Breast epithelium (tissue), 4 donors: ENCODE data around the gene GORASP2. TPM values are rescaled to one million over a fixed set of nuclear protein-coding genes. Genes with fewer than 3 reads are reported as not detected.
"Not testable (repeated sequence)": the region's sequence is repeated elsewhere in the genome, so short reads cannot be mapped to it uniquely, and the experiment has no call there.

Source experiments
- DNase-seq, 2 donors: peaks; one replicate each; pipeline ENCODE4 v3.0.0-alpha.2; 2019; ENCODE audit warnings: low spot score in 2 of 2
- H3K27ac ChIP-seq, 2 donors: fragments of 200-600 bp; sonication (generic) in 1 of 2; one replicate each; pipeline ENCODE4 v1.5.1; 2016 to 2019; ENCODE audit warnings: mild to moderate bottlenecking in 1 of 2
- H3K27me3 ChIP-seq, 2 donors: fragments of 200-600 bp; sonication (generic) in 1 of 2; one replicate each; pipeline versions ENCODE4 v1.5.1 to v1.6.0; 2017 to 2019; ENCODE audit warnings: control low read depth in 1 of 2, mild to moderate bottlenecking in 1 of 2
- H3K36me3 ChIP-seq: fragments of 200-600 bp; one replicate; pipeline ENCODE4 v1.5.1; 2019
- H3K4me1 ChIP-seq, 2 donors: fragments of 200-600 bp; sonication (generic); one replicate each; pipeline ENCODE4 v1.5.1; 2016 to 2019; ENCODE audit warnings: control low read depth in 1 of 2
- H3K4me3 ChIP-seq, 3 donors: fragments of 200-600 bp; sonication (generic); 1 replicate in 2 of 3; 2 replicates in 1 of 3; pipeline ENCODE4 v1.5.1; 2016 to 2019; ENCODE audit warnings: mild to moderate bottlenecking in 3 of 3, moderate library complexity in 2 of 3
- H3K9me3 ChIP-seq, 2 donors: fragments of 200-600 bp; sonication (generic) in 1 of 2; one replicate each; pipeline ENCODE4 v1.5.1; 2016 to 2019; ENCODE audit warnings: control low read depth in 1 of 2
- CTCF ChIP-seq, 3 donors: fragments of 450-650 bp; IDR thresholded peaks; one replicate each; pipeline ENCODE4 v1.5.1; 2016 to 2017; ENCODE audit warnings: antibody characterized with exemption in 3 of 3, mild to moderate bottlenecking in 3 of 3, moderate library complexity in 3 of 3
- POLR2A ChIP-seq: fragments of 450-650 bp; IDR thresholded peaks from one replicate; pipeline ENCODE4 v1.6.1; 2016; ENCODE audit warnings: antibody characterized with exemption, mild to moderate bottlenecking, moderate library complexity
- POLR2AphosphoS5 ChIP-seq, 3 donors: sonication (generic); formaldehyde crosslinking; IDR thresholded peaks; one replicate each; pipeline ENCODE4 v1.6.1; 2017; ENCODE audit warnings: antibody characterized with exemption in 3 of 3
- intact Hi-C: fragments of 100-400 bp; cut with DNase I; formaldehyde crosslinking; loops from one replicate; pipeline ENCODE4 v1.15.1; 2023; ENCODE audit warnings: low total_unique reads
- total RNA-seq, 3 donors: library from RNA; depleted of rRNA; stranded (reverse); fragments of >200 nt; gene quantifications; one replicate each; pipeline ENCODE4 v1.1.0, GENCODE V29; 2016

Gene GORASP2
- total RNA-seq, 3 donors from 2014 or later, result 31.4 to 56.5 (median 45.2) TPM

GRCh38 chr2:170917219-170917913 is 11.7 kb upstream of the GORASP2 start:
- no peaks in the 10 kb centered on the region for H3K4me1 ChIP-seq
- peaks cover 46 to 47% of the 10 kb centered on the region in 2 donors for H3K9me3 ChIP-seq
- H3K36me3 ChIP-seq, result no peaks in the 10 kb centered on the region
- H3K27ac ChIP-seq, result no peak overlapping the region
- H3K27me3 ChIP-seq, result no peaks in the 10 kb centered on the region
- intact Hi-C loops, result no loop called here
- H3K4me3 ChIP-seq, result no peak overlapping the region
- no peak for DNase-seq
- TF ChIP-seq POLR2AphosphoS5 (IDR thresholded peaks at IDR 0.05), result no peak
- no peak for TF ChIP-seq CTCF (IDR thresholded peaks at IDR 0.05)
- no peak for TF ChIP-seq POLR2A

- intact Hi-C loops, result no loop called here
- TF ChIP-seq POLR2AphosphoS5 (IDR thresholded peaks at IDR 0.05), result no peak
- TF ChIP-seq CTCF (IDR thresholded peaks at IDR 0.05), result no peak
- TF ChIP-seq POLR2A, result no peak
- H3K9me3 ChIP-seq, result peaks cover 40 to 41% of the 10 kb centered on the region in 2 donors
Measured at GRCh38 chr2:170917957-170918356, 11.1 kb upstream of the GORASP2 start.

GRCh38 chr2:170921873-170922272 is 7.2 kb upstream of the GORASP2 start:
- H3K4me3 ChIP-seq, intact Hi-C loops, H3K4me1 ChIP-seq, H3K27me3 ChIP-seq, H3K27ac ChIP-seq, DNase-seq, H3K36me3 ChIP-seq: not testable (repeated sequence)
- H3K9me3 ChIP-seq, result peaks cover 28 to 29% of the 10 kb centered on the region in 2 donors

More at GRCh38 chr2:170917957-170918356, 11.1 kb upstream of the GORASP2 start:
- Histone ChIP-seq H3K36me3 (no peaks in the 10 kb centered on the region), H3K4me1 (no peaks in the 10 kb centered on the region), H3K4me3 (no peak overlapping the region), H3K27ac (no peak overlapping the region), H3K27me3 (no peaks in the 10 kb centered on the region)
- no peak for DNase-seq

- Histone ChIP-seq H3K4me3 (no peak overlapping the region), H3K27ac (no peak overlapping the region), H3K4me1 (no peaks in the 10 kb centered on the region), H3K27me3 (no peaks in the 10 kb centered on the region), H3K36me3 (no peaks in the 10 kb centered on the region), H3K9me3 (peaks cover 18 to 19% of the 10 kb centered on the region in 2 donors)
- no peak for TF ChIP-seq POLR2AphosphoS5 (IDR thresholded peaks at IDR 0.05)
- no peak for TF ChIP-seq POLR2A
- TF ChIP-seq CTCF (IDR thresholded peaks at IDR 0.05), result no peak
- intact Hi-C loops, result no loop called here
- DNase-seq, result no peak
Measured at GRCh38 chr2:170922634-170923494, 6.2 kb upstream of the GORASP2 start.

- intact Hi-C loops, result no loop called here
- Histone ChIP-seq H3K27ac (no peak overlapping the region), H3K4me3 (no peak overlapping the region), H3K4me1 (no peaks in the 10 kb centered on the region), H3K36me3 (no peaks in the 10 kb centered on the region), H3K9me3 (peaks cover 10 to 11% of the 10 kb centered on the region in 2 donors), H3K27me3 (no peaks in the 10 kb centered on the region)
- no peak for DNase-seq
- TF ChIP-seq CTCF (IDR thresholded peaks at IDR 0.05) (no peak), POLR2AphosphoS5 (IDR thresholded peaks at IDR 0.05) (no peak), POLR2A (no peak)
Measured at GRCh38 chr2:170923799-170924198, 5.3 kb upstream of the GORASP2 start.
